Fibroblast of villous mesenchyme (primary cell): ENCODE results near the gene SENP7. TPM values are rescaled to one million over a fixed set of nuclear protein-coding genes. Genes with fewer than 3 reads are reported as not detected.
"Not testable (repeated sequence)": the region's sequence is repeated elsewhere in the genome, so short reads cannot be mapped to it uniquely, and the experiment has no call there.

Experiments used
- DNase-seq: peaks from one replicate; pipeline ENCODE4 v3.0.0-alpha.2; 2010; ENCODE audit warnings: low read depth
- H3K4me3 ChIP-seq: 2 replicates; pipeline ENCODE4 v1.5.1; 2011; ENCODE audit warnings: low read depth, mild to moderate bottlenecking, low read length
- CTCF ChIP-seq: IDR thresholded peaks from 2 replicates; pipeline ENCODE4 v1.5.1; 2012; ENCODE audit warnings: low read depth, mild to moderate bottlenecking, low read length; ENCODE audit not compliant: insufficient read depth
- total RNA-seq: library from RNA; depleted of rRNA; stranded (reverse); fragments of >200 nt; gene quantifications from 2 replicates; pipeline ENCODE4 v1.2.3, GENCODE V29; 2012

Gene SENP7
- total RNA-seq, 1 donor: 16.4 TPM

DNA sequence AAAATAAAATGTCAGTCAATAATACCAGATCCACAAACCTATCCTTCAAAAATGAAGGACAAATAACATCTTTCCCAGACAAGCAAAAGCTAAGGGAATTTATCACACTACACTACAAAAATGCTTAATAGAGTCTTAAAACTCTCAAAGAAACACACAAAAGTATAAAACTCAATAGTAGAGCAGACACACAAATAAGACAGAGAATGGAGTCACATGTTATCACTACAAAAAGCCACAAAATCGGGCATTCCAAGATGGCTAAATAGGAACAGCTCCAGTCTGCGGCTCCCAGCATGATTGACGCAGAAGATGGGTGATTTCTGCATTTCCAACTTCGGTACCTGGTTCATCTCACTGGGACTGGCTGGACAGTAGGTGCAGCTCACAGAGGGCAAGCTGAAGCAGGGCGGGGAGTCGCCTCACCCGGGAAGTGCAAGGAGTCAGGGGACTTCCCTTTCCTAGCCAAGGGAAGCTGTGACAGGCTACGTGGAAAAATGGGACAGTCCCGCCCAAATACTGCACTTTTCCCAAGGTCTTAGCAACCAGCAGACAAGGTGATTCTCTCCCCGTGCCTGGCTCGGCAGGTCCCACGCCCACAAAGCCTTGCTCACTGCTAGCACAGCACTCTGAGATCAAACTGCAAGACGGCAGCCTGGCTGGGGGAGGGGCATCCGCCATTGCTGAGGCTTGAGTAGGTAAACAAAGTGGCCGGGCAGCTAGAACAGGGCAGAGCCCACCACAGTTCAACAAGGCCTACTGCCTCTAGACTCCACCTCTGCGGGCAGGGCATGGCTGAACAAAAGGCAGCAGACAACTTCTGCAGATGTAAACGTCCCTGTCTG lies 46.3 kb downstream of the SENP7 start:
- DNase-seq: no peak
- no peak for TF ChIP-seq CTCF
- H3K4me3 ChIP-seq: peak overlapping the region; percentile 47

DNA sequence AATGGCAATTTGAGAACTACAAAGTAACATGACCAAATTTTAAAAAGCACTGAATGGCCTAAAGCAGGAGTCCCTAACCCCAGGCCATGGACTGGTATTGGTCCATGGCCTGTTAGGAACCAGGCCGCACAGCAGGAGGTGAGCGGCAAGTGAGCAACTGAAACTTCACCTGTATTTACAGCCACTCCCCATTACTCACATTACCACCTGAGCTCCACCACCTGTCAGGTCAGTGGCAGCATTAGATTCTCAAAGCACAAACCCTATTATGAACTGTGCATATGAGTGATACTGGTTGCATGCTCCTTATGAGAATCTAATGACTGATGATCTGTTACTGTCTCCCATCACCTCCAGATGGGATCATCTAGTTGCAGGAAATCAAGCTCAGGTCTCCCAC lies 48.8 kb downstream of the SENP7 start:
- no peak for DNase-seq
- no peak overlapping the region for H3K4me3 ChIP-seq
- TF ChIP-seq CTCF: no peak

GRCh38 chr3:101461451-101461850 lies 51.6 kb downstream of the SENP7 start:
- no peak for DNase-seq
- TF ChIP-seq CTCF: no peak
- H3K4me3 ChIP-seq: no peak overlapping the region

DNA sequence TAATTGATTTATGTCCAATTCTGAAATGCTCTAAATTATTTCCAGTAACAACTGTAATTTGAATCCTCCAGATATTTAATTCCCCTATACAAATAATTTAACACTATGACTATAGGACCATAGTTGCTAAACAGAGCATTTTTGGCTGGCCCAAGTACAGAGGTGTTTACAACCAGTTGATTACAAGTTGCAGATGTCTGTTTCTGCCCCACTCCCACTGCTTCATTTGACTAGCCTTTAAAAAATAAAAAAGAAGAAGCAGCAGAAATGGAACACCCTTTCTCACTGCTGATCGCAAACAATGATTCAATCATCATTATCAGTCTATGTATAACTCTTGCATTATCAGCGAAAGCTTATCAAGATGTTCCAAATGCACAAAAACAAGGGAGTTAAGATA lies 54.6 kb downstream of the SENP7 start:
- no peak for TF ChIP-seq CTCF
- H3K4me3 ChIP-seq: no peak overlapping the region
- DNase-seq: peak; percentile 23

- TF ChIP-seq CTCF: no peak
- no peak for DNase-seq
- H3K4me3 ChIP-seq: no peak overlapping the region
Observed at GRCh38 chr3:101454629-101455028, 58.4 kb downstream of the SENP7 start.

DNA sequence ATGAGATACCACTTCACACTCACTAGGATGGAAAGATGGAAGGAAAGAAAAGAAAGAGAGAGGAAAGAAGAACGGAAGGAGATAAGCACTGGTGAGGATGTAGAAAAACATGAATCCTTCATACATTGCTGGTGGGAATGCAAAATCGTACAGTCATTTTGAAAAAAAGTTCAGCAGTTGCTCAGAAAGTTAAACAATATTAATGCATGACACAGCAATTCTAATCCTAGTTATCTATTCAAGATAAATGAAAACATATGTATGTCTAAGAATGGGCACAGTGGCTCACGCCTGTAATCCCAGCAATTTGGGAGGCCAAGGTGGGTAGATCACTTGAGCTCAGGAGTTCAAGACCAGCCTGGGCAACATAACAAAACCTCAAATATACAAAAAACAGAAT lies 59.1 kb downstream of the SENP7 start:
- H3K4me3 ChIP-seq: no peak overlapping the region
- TF ChIP-seq CTCF: no peak
- peak; percentile 54 for DNase-seq

DNA sequence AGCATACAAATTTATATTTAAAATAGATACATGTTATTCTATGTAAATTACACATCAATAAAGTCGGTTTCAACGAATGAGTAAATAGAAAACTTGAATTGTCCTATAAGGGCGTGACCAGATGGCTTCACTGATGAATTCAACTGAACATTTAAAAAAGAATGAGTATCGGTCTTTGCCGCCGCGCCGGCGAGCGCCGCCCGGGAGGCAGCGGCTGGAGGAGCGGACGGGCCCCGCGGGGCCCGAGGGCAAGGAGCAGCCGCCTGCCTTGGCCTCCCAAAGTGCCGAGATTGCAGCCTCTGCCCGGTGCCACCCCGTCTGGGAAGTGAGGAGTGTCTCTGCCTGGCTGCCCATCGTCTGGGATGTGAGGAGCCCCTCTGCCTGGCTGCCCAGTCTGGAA lies 74.4 kb downstream of the SENP7 start:
- H3K4me3 ChIP-seq, DNase-seq: not testable (repeated sequence)
